ENCODE data around the gene DPP6.

DNA sequence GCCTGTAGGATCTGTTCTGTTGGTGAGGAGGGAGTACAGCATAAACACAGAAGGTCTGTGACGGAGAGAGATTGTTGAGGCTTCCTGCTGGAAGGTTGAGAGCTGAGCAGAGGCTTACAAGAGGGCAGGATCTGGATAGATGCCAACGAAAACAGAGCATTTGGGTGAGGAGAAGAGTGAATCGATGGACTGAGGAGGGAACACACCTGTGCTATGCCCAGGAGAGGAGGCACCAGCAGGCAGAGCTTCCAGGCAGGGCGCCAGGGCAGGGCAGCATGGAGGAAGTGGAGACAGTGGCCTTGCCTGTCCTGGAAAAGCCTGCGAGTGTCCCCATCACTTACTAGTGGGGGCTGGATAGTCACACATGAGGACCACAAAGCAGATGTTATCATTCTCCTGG lies 667.8 kb downstream of the DPP6 start:
- TF ChIP-seq, protein P1, sequence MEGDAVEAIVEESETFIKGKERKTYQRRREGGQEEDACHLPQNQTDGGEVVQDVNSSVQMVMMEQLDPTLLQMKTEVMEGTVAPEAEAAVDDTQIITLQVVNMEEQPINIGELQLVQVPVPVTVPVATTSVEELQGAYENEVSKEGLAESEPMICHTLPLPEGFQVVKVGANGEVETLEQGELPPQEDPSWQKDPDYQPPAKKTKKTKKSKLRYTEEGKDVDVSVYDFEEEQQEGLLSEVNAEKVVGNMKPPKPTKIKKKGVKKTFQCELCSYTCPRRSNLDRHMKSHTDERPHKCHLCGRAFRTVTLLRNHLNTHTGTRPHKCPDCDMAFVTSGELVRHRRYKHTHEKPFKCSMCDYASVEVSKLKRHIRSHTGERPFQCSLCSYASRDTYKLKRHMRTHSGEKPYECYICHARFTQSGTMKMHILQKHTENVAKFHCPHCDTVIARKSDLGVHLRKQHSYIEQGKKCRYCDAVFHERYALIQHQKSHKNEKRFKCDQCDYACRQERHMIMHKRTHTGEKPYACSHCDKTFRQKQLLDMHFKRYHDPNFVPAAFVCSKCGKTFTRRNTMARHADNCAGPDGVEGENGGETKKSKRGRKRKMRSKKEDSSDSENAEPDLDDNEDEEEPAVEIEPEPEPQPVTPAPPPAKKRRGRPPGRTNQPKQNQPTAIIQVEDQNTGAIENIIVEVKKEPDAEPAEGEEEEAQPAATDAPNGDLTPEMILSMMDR (conservative IDR thresholded peaks at IDR 0.05; ENCODE audit: low read depth in 2 of 2): no peak
- no peak for TF ChIP-seq REST (IDR thresholded peaks at IDR 0.05; ENCODE audit: unreplicated experiment)
- no peak for TF ChIP-seq POLR2AphosphoS5 (IDR thresholded peaks at IDR 0.05; ENCODE audit: low read depth)
- no peak for TF ChIP-seq EZH2phosphoT487 (IDR thresholded peaks at IDR 0.05; ENCODE audit: unreplicated experiment)
- TF ChIP-seq CREB1 (CRISPR knock-in tag; IDR thresholded peaks at IDR 0.05; ENCODE audit: low read depth): no peak
- TF ChIP-seq JUNB (IDR thresholded peaks at IDR 0.05; ENCODE audit: unreplicated experiment): no peak
- no peak for TF ChIP-seq EZH2 (IDR thresholded peaks at IDR 0.05; ENCODE audit: low read depth, unreplicated experiment)
- TF ChIP-seq ZNF114 (CRISPR knock-in tag; IDR thresholded peaks at IDR 0.05): no peak
- TF ChIP-seq ZNF331 (CRISPR knock-in tag; IDR thresholded peaks at IDR 0.05; ENCODE audit: low read depth): no peak
- TF ChIP-seq NANOG (IDR thresholded peaks at IDR 0.05; ENCODE audit: borderline replicate concordance): no peak
